Ammon's horn (tissue), 1 donor: ENCODE results near the gene VPS41.
A peak's percentile ranks its signal among the peaks of the same experiment; 100 is the strongest.

Experiments
- DNase-seq: peaks from one replicate; pipeline ENCODE4 v3.0.0-alpha.2; 2016; ENCODE audit warnings: low spot score

The VPS41 gene

DNA sequence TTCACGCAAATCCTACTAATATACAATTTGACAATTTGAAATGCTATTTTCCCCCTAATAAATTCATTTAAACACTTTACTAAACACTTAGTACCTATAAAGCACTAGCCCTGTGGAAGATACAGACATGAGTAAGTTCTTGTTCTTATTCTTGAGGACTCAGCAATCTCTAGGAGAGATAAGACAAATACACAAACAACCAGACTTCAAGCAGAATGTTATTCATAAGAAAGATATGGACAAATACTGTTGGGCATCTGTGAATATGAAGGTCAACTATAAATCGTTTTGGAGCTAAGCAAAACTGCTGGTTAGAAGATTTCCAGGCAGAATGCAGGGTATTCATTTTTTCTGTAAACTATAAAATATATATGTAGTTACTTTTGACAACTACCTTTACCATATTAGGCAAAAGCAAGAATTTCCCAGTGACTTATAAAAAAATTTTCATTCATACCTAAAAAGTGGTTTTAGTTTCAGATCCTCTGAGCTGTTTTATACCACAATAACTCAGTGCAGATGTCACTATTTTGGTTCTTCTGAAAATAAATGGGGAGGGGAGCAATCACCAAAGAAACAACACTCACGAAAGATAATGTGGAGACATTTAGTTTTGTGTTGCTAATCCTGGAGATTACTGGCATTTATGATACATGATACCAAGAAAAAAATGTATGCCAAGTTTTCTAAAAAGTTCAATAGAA lies 3.8 kb downstream of the VPS41 start:
- no peak for DNase-seq

DNA sequence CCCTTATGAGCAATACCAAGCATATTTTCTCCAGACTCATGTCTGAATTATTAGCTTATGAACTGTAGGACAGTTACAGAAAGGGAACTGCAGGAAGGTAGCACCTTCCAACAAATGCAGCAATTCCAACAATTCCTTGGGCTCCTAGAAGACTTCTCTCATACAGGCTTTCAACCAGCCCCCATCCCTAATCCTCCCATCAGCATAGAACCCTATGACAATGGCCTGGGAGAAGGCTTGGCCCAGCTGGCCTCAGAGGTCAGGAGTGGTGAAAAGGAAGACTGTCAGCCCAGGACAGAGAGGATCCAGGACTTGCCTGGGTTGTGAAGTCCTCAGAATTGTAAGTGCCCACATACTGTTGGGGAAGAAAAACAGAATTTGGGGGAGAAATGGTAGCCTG lies 5.9 kb downstream of the VPS41 start:
- no peak for DNase-seq

DNA sequence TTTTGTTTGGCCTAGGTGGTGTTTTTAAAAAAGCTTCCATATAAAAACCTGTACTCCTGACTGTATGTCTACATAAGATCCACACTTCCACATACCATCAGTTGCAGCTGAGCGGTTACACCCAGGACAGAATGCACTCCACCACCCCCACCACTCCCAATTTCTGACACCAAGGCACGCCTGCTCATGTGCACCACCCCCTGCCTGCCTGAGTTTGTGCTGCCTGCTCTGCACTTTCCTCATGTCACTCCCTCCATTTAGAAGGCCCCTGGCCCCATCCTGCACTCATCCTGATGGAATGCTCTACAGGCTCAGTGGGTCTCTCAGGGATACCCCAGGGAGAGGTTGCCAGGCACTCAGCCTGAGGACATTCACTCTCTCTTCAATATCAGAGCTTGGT lies 6.5 kb downstream of the VPS41 start:
- DNase-seq: no peak

- no peak for DNase-seq
These were observed 15.9 kb downstream of the VPS41 start for GRCh38 chr7:38893061-38893460.

DNA sequence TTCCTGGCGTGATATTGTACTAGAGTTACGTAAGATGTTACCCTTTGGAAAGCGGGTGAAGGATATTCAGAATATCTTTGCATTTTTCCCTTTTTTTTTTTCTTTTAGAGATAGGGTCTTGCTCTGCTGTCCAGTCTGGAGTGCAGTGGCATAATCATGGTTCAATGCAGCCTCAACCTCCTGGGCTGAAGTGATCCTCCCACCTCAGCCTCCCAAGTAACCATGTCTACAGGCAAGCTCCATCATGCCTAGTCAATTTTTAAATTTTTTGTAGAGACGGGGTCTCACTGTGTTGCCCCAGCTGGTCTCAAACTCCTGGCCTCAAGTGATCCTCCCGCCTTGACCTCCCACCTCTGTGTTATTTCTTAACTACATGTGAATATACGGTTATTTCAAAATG lies 18.4 kb downstream of the VPS41 start:
- DNase-seq: no peak

DNA sequence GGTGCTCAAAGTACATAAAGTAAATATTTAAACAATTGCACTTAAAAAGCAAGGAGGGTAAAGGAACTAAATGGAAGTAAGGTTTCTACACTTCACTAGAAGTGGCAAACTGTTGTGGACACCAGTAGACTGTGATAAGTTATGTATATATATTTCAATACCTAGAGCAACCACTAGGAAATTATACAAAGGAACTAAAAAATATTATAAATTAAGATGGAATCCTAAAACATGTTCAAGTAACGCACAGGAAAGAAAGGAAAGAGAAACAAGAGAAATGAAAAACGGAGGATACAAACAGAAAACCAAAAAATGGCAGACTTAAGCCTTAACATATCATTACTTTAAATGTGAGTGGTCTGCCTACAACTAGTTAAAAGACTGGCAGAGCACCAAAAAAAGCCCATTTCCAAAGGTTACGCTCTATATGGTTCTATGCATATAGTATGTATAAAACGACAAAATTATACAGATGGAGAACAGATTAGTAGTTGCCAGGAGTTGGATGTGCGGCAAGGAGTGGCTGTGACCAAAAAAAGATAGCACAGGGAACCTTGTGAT lies 19.0 kb downstream of the VPS41 start:
- DNase-seq: no peak

DNA sequence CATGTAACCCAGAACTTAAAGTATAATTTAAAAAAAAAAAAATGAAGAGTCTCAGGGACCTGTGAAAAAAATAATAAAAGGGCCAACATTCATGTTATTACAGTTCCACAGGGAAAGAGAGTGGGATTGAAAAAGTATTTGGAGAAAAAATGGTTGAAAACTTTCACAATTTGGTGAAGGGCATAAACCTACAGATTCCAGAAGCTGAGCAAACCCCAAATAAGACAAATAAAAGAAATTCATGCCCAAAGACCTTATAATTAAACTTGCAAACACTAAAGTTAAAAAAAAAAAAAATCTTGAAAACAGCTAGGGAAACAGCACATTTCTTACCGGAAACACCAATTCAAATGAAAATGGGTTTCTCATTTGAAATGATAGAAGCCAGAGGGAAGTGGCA lies 19.9 kb downstream of the VPS41 start:
- DNase-seq: no peak

DNA sequence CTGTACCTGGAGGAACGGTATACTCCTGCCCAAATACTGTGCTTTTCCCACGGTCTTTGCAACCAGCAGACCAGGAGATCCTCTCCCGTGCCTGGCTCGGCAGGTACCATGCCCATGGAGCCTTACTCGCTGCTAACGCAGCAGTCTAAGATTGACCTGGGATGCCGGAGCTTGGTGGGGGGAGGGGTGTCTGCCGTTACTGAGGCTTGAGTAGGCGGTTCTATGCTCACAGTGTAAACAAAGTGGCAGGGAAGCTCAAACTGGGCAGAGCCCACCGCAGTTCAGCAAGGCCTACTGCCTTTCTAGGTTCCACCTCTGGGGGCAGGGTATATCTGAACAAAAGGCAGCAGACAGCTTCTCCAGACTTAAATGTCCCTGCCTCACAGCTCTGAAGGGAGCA lies 22.7 kb downstream of the VPS41 start:
- DNase-seq: no peak

- DNase-seq: no peak
These were observed 25.3 kb downstream of the VPS41 start for GRCh38 chr7:38883706-38884105.

GRCh38 chr7:38881947-38882684 lies 26.9 kb downstream of the VPS41 start:
- no peak for DNase-seq

- peak; percentile 11 for DNase-seq
These were observed 28.0 kb downstream of the VPS41 start for GRCh38 chr7:38881015-38881414.

GRCh38 chr7:38880454-38880853 lies 28.5 kb downstream of the VPS41 start:
- DNase-seq: no peak

DNA sequence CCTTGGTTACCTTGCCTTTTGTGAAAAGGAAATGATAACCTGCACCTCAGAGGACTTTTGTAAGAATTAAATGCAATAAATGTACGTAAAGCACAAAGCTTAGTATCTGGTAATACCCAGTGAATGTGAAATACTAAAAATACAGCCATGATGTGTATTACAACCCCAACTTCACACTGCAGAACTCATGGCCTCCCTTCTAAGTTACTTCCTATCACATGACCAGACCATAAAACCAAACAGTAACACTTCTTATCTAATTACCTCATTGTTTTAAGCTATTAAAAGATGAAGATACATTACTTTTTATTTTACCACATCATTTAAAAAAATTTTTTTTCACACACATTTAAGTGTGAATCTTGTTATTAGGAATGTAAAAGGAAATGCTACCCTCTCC lies 29.0 kb downstream of the VPS41 start:
- DNase-seq: no peak

GRCh38 chr7:38878694-38879457 lies 30.1 kb downstream of the VPS41 start:
- DNase-seq: no peak

GRCh38 chr7:38873433-38873832 lies 35.6 kb downstream of the VPS41 start:
- DNase-seq: no peak

DNA sequence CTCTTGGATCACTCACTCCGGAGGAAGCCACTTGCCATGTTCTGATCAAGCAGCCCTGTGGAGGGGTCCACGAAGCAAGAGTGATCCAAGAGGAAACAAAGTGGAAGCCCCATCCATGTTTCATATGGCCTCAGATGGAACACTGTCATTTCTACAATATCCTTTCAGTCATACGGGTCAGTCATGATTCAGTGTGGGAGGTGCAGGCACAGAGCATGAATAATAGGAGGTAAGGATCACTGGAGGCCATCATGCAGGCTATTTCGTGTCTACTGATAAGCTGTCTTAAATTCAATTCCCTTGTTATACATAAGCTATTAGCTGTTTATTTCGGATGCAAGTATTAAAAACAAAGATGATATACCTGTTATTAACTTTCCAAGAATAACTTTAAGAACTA lies 36.8 kb downstream of the VPS41 start:
- no peak for DNase-seq

GRCh38 chr7:38870147-38870546 lies 38.8 kb downstream of the VPS41 start:
- no peak for DNase-seq

GRCh38 chr7:38863601-38864291 lies 45.2 kb downstream of the VPS41 start:
- DNase-seq: no peak

- no peak for DNase-seq
These were observed 46.3 kb downstream of the VPS41 start for GRCh38 chr7:38862666-38863065.

- DNase-seq: peak; percentile 17
These were observed 50.6 kb downstream of the VPS41 start for GRCh38 chr7:38858259-38858884.

DNA sequence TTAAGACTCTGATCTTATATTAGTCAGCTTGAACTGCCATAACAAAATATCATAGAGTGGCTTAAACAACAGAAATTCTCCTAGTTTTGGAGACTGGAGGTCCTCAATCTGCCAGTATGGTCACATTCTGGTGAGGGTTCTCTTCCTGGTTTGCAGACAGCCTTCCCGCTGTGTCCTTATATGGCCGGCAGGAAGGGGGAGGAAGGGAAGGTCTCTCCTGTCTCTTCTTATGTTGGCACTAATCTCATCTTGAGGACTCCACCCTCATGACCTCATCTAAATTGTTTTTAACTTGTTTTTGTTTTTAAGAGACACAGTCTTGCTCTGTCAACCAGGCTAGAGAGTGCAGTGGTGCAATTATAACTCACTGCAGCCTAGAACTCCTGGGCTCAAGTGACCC lies 53.1 kb downstream of the VPS41 start:
- no peak for DNase-seq

DNA sequence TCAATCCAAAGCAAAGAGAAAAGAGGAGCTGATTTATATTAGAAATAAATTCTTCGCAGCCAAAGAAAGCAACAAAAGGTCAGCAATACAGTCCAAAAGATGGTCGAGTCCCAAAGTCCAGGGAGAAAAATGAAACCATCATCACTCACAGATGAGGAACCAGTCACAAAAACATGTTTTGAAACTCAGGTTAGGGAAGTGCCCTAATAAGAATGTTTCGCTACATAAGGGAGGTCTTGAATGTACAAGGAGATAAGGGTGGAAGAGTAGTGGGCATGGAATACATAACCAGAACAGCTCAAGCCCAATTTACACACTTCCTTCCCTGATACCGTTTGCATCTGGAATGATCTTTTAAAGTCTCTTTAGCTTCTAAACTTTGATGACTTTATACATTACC lies 53.6 kb downstream of the VPS41 start:
- DNase-seq: no peak
